Activated naive CD4-positive, alpha-beta T cell treated with anti-CD3 and anti-CD28 coated beads, Interleukin-2, amount 10 ng/mL, durations not matched to agents 7 days and 5 days (primary cell): ENCODE data around the gene PPM1L.

Experiments
- CTCF ChIA-PET: fragments of 350-600 bp; sonication (Branson Sonifier 250); formaldehyde crosslinking; loops from one replicate; lab custom pipeline; 2021; ENCODE audit warnings: antibody characterized with exemption; lab: Charles Lee
- DNase-seq: peaks from one replicate; pipeline ENCODE4 v3.0.0-alpha.2; 2020
- H3K27ac Mint-ChIP-seq: one replicate; pipeline ENCODE4 v1.8.0; 2021; ENCODE audit warnings: mild to moderate bottlenecking, moderate library complexity, mixed read lengths
- H3K27me3 Mint-ChIP-seq: one replicate; pipeline ENCODE4 v1.8.0; 2021; ENCODE audit warnings: mild to moderate bottlenecking, mixed read lengths
- H3K36me3 Mint-ChIP-seq: one replicate; pipeline ENCODE4 v1.8.0; 2021; ENCODE audit warnings: mixed read lengths
- H3K4me1 Mint-ChIP-seq: one replicate; pipeline ENCODE4 v1.8.0; 2021; ENCODE audit warnings: mixed read lengths
- H3K4me3 Mint-ChIP-seq: one replicate; pipeline ENCODE4 v1.8.0; 2021; ENCODE audit warnings: mild to moderate bottlenecking, moderate library complexity, mixed read lengths
- H3K9me3 Mint-ChIP-seq: one replicate; pipeline ENCODE4 v1.8.0; 2021; ENCODE audit warnings: mixed read lengths

Gene PPM1L

DNA sequence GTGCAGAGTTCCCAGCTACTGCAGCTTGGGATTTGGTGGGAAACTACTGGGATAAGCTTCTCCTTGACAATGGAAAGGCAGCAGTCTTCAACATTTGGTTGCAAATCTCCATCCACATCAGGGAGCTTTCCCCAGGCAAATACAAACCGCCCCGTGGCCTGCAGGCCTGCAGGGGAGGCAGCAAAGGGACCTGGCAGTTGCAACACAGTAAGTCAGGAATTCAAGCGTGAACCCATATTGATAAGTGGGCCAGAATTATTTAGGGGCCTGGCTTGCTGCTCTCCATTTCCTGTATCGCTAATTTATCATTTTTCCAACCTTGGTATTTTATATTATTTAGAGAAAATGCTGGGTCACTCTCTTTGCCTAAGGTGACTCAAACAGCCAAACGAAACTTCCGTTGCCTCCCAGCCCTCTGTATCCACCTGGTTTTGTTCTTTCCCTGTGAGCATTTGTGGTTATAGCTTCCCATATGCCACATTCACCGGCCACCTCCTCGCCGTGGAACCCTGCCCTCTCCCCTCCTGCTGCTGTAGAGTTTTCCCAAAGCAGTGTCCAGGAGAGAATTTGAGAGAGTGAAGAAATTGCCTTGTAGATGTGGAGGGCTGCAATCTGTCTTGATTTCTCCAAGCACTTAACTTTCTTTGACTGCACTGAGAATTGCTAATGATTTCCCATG is 314.4 kb downstream of the PPM1L start:
- Mint-ChIP-seq H3K4me1 (peaks cover 66% of the 10 kb centered on the region), H3K27ac (no peak overlapping the region), H3K36me3 (peaks cover 2% of the 10 kb centered on the region), H3K9me3 (no peaks in the 10 kb centered on the region), H3K4me3 (no peak overlapping the region), H3K27me3 (no peaks in the 10 kb centered on the region)
- DNase-seq: no peak
- CTCF ChIA-PET: no interaction called here

DNA sequence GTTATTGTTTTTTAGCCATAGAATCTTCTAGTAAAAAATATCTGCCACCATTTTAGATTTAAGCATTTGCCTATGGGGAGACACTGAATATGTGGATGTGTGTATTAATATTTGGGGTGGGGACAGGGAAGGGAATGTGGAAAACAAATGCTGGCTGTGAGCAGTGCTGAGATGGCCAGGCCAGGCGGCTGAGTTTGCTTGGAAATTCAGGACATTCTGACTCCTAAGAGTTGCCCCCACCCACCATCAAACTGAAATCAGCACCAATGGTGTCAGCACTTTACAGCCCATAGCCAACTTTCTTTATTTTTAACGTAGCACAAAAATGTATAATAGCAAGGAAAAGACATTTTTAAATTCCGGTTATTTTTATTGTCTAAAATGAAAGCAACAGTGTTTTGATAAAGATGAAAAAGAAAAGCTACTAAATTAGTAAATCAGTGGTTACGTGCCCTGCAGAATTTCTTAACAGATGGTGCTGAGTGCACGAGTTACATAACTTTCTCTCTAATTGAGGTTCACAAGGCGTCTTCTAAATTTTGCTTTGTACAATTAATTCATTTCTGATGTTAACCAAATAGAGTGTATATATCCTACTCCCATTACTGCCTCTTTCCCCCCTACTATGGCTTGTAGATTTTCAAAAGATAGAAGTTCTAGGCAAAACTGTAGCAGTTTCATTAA is 315.1 kb downstream of the PPM1L start:
- no peaks in the 10 kb centered on the region for H3K9me3 Mint-ChIP-seq
- CTCF ChIA-PET: interaction anchor here (1.2 kb wide), 1 partner anchor 25 kb away, joined by 3 read pairs; no protein-coding TSS in a partner anchor
- DNase-seq: no peak
- no peaks in the 10 kb centered on the region for H3K27me3 Mint-ChIP-seq
- peaks cover 2% of the 10 kb centered on the region for H3K36me3 Mint-ChIP-seq
- no peak overlapping the region for H3K4me3 Mint-ChIP-seq
- H3K27ac Mint-ChIP-seq: no peak overlapping the region
- peaks cover 66% of the 10 kb centered on the region for H3K4me1 Mint-ChIP-seq

DNA sequence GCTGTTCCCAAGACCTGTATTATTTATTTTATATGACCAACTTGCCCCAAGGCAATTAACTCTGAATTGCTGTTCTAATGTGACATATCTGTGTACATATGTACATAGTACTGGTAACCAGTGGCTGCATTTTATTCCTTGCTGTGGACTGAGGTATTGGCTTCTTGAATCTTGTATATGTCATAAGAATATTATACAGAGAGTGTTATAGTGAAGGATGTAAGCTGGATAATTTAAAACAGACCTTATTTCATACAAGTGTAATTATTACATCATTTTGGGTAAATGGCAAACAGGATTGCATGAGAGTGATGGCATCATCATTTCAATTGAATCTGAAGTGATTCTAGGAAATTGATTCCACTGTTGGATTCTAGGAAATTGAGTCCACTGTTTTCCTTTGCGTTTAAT is 316.2 kb downstream of the PPM1L start:
- Mint-ChIP-seq H3K4me3 (no peak overlapping the region), H3K4me1 (peaks cover 65% of the 10 kb centered on the region), H3K27me3 (peaks cover 2% of the 10 kb centered on the region), H3K27ac (peak overlapping the region; percentile 78), H3K9me3 (no peaks in the 10 kb centered on the region), H3K36me3 (peaks cover 2% of the 10 kb centered on the region)
- no peak for DNase-seq
- CTCF ChIA-PET: interaction anchor here (1.2 kb wide), 1 partner anchor 24 kb away, joined by 3 read pairs; no protein-coding TSS in a partner anchor

DNA sequence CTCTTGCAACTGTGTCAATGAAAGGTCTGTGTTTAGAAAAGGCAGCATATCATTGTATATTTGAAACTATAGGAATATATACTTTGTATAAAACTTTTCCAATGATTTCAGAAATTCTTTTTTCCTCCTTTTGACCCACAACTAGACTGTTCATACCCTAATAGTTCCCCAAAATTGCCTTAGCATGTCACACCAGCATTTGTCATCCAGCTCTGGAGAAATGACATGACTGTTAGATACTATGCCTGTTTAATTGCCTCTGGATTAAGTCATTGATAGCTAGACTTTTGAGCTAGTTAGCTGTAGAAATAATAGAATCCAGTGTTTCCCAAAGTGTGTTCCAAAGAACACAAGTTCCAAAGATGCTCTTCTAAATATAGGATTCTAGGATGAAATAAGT is 316.7 kb downstream of the PPM1L start:
- Mint-ChIP-seq H3K27ac (peak overlapping the region; percentile 78), H3K27me3 (peaks cover 3% of the 10 kb centered on the region), H3K9me3 (no peaks in the 10 kb centered on the region), H3K4me3 (no peak overlapping the region), H3K36me3 (peaks cover 2% of the 10 kb centered on the region), H3K4me1 (peaks cover 65% of the 10 kb centered on the region)
- DNase-seq: no peak
- CTCF ChIA-PET: no interaction called here

DNA sequence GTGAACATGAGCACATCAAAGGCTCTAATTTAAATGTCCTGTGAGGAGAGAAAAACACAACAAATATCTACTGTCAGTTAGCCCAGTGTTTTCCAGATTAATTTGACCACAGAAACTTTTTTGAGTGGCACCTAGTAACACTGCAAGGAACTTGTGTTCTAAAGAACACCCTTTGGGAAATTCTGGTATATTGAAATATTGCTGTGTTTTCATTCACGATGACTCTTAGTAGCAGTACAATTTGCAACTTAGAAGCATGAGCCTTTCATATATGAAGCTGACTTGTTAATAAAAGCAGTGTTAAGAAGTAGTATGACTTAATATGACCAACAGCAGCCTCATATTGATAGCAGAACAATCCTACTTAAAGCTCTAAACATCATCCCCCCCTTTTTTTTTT is 317.1 kb downstream of the PPM1L start:
- H3K36me3 Mint-ChIP-seq: peaks cover 2% of the 10 kb centered on the region

DNA sequence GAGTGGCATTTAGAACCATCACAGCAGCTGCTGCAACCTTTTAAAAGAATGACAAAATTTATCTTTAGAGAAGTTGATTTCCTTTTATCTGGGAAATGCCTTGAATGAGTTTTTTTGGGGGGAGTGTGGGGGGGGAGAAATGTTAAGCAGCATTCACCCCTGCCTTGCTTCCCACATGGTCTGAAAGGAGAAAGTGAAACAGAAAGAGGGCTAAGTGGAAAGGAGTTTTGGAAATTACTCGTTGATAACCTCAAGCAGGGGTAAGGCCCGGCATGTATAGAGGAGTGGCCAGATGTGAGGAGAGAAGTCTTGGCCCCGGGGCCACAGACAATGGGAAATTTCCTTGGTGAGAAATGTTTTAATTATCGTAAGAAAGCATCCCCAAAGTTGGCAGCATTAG is 325.6 kb downstream of the PPM1L start:
- Mint-ChIP-seq H3K27me3 (peaks cover 10% of the 10 kb centered on the region), H3K27ac (peak overlapping the region; percentile 55), H3K9me3 (no peaks in the 10 kb centered on the region), H3K4me3 (no peak overlapping the region), H3K36me3 (peaks cover 12% of the 10 kb centered on the region), H3K4me1 (peaks cover 31% of the 10 kb centered on the region)
- CTCF ChIA-PET: interaction anchor here (1.2 kb wide), 1 partner anchor 20 kb away, joined by 5 read pairs; no protein-coding TSS in a partner anchor
- no peak for DNase-seq

More for the DNA sequence above, 317.1 kb downstream of the PPM1L start:
- Mint-ChIP-seq H3K27ac (no peak overlapping the region), H3K9me3 (no peaks in the 10 kb centered on the region), H3K4me1 (peaks cover 66% of the 10 kb centered on the region), H3K27me3 (peaks cover 3% of the 10 kb centered on the region), H3K4me3 (no peak overlapping the region)
- no peak for DNase-seq
- CTCF ChIA-PET: no interaction called here

DNA sequence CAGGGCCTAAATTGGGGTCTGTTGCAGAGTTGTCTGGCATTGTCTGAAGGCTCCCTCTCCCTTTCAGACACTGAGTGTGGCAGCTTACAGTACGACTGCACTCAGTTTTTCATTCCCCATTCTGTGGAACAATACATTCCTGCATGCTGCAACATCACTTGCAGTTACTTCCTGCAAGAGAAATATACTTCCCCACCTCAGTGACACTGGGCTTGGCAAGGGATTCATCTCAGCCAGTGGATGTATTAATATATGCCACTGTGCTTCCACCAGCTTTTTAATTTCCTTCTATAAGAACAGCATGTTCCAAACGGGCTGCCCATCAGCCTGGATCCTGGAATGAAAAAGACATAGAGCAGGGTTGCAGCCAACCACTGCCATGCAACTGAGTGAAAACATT is 326.0 kb downstream of the PPM1L start:
- H3K27ac Mint-ChIP-seq: no peak overlapping the region
- peaks cover 12% of the 10 kb centered on the region for H3K36me3 Mint-ChIP-seq
- no peak overlapping the region for H3K4me3 Mint-ChIP-seq
- CTCF ChIA-PET: interaction anchor here (1.2 kb wide), 1 partner anchor 19 kb away, joined by 5 read pairs; no protein-coding TSS in a partner anchor
- H3K27me3 Mint-ChIP-seq: peaks cover 9% of the 10 kb centered on the region
- no peak for DNase-seq
- H3K4me1 Mint-ChIP-seq: peaks cover 31% of the 10 kb centered on the region
- H3K9me3 Mint-ChIP-seq: no peaks in the 10 kb centered on the region

DNA sequence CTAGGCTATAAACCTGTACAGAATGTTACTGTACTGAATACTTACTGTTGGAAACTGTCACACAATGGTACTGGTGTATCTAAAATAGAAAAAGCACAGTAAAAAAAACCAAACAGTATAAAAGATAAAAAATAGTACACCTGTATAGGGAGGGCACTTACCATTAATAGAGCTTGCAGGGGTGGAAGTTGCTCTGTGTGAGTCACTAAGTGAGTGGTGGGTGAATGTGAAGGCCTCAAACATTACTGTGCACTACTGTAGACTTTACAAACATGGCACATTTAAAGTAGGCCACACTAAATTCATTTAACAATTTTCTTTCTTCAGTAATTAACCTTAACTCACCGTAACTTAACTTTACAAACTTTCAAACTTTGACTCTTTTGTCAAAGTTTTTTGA is 327.1 kb downstream of the PPM1L start:
- H3K27me3 Mint-ChIP-seq: peaks cover 6% of the 10 kb centered on the region
- H3K27ac Mint-ChIP-seq: no peak overlapping the region
- no peaks in the 10 kb centered on the region for H3K9me3 Mint-ChIP-seq
- peaks cover 20% of the 10 kb centered on the region for H3K4me1 Mint-ChIP-seq
- peaks cover 12% of the 10 kb centered on the region for H3K36me3 Mint-ChIP-seq
- no peak overlapping the region for H3K4me3 Mint-ChIP-seq
- CTCF ChIA-PET: no interaction called here
- no peak for DNase-seq

DNA sequence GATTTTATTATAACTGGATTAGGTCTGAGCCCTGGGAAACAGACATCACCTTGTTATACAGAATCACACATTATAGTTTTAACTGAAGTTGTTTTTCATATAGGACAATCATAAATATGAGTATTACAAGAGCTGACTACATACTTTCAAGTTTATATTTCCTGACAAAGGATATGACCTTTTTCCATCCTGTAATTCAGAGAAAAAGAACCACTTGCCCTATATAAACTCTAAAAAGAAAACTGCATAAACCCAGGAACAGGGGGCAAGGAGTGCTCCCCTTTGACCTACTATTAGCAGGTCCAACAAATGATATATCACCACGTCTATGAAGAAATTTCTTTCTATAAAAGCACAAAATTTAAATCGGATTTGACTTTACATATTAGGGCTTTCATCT is 328.2 kb downstream of the PPM1L start:
- H3K27me3 Mint-ChIP-seq: peaks cover 6% of the 10 kb centered on the region
- no peak overlapping the region for H3K27ac Mint-ChIP-seq
- H3K9me3 Mint-ChIP-seq: no peaks in the 10 kb centered on the region
- peaks cover 17% of the 10 kb centered on the region for H3K4me1 Mint-ChIP-seq
- no peak overlapping the region for H3K4me3 Mint-ChIP-seq
- peaks cover 12% of the 10 kb centered on the region for H3K36me3 Mint-ChIP-seq
- CTCF ChIA-PET: interaction anchor here (0.7 kb wide), 1 partner anchor 13 kb away, joined by 3 read pairs; no protein-coding TSS in a partner anchor
- DNase-seq: no peak

DNA sequence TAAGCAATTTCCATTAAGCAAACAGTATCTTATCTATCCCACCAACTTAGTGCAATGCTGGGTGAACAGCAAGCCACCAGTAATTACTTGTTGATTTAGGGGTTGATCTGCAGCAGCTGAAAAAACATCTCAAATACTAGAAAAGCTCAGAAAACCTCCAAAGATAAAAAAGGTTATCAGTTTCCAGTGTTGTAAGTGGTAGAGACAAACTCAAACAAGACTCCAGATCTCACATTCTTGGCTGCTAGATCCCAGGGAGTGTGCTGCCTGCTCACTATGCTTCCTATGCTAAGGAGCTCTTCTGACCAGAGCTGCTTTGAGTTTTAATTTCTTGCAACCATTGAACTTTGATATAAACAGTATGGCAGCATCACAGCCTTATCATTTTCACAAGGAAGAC is 337.9 kb downstream of the PPM1L start:
- peaks cover 2% of the 10 kb centered on the region for H3K36me3 Mint-ChIP-seq
- H3K27me3 Mint-ChIP-seq: no peaks in the 10 kb centered on the region
- no peaks in the 10 kb centered on the region for H3K9me3 Mint-ChIP-seq
- CTCF ChIA-PET: no interaction called here
- H3K4me1 Mint-ChIP-seq: no peaks in the 10 kb centered on the region
- no peak for DNase-seq
- no peak overlapping the region for H3K4me3 Mint-ChIP-seq
- no peak overlapping the region for H3K27ac Mint-ChIP-seq

DNA sequence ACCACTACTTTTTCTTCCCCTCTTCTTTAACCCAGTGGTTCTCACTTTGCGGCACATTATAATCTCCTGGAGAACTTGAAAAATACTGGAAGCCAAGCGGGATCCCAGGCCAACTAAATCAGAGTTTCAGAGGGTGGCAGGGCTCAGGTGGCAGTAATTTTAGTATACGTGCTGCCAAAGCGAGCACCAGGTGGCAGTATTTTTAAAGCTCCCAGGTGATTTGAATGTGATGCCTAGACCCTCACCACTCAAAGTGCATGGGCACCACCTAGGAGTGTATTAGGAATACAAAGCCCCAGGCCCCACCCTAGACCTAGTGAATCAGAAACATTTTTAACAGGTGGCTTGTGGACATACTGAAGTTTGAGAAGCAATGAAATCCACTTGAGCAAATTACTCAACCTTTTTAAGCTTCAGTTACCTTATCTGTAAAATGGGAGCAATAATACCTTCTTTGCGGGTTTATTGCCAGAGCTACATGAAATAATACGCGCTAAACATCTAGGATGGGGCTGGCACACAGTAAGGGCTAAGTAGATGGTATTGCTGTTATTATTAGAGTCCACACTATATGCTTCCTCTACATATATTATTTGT is 340.8 kb downstream of the PPM1L start:
- H3K27ac Mint-ChIP-seq: no peak overlapping the region
- DNase-seq: peak; percentile 51

DNA sequence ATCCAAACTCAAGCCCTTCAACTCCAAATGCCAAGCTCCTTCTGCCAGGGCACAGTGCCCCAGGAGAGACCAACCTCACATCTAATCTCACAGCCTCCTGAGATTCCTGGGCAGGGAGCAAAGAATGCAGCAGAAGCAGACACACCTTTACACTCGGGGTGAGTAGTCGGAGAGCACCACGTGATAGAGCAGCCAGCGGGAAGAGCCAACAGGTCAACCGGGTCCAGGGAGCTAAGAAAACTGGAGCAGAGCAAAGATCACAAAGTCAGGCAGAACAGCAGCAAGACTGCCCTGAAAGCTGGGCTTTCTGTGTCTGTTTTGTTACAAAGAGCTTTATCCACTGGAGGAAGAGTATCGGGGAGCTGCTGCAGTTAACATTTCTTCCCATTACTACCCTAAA is 345.0 kb downstream of the PPM1L start:
- Mint-ChIP-seq H3K27ac (no peak overlapping the region), H3K36me3 (peaks cover 3% of the 10 kb centered on the region), H3K4me1 (peaks cover 12% of the 10 kb centered on the region), H3K9me3 (no peaks in the 10 kb centered on the region), H3K27me3 (peaks cover 38% of the 10 kb centered on the region), H3K4me3 (no peak overlapping the region)
- DNase-seq: no peak
- CTCF ChIA-PET: interaction anchor here (1.0 kb wide), 1 partner anchor 19 kb away, joined by 5 read pairs; no protein-coding TSS in a partner anchor

More for the DNA sequence above, 340.8 kb downstream of the PPM1L start:
- H3K4me1 Mint-ChIP-seq: no peaks in the 10 kb centered on the region
- H3K27me3 Mint-ChIP-seq: peaks cover 8% of the 10 kb centered on the region
- no peaks in the 10 kb centered on the region for H3K36me3 Mint-ChIP-seq
- CTCF ChIA-PET: interaction anchor here (0.7 to 2.6 kb wide), 9 partner anchors 8 to 178 kb away, joined by 3 to 12 read pairs (median 4); partner anchors contain the start of gene B3GALNT1
- no peaks in the 10 kb centered on the region for H3K9me3 Mint-ChIP-seq
- no peak overlapping the region for H3K4me3 Mint-ChIP-seq

DNA sequence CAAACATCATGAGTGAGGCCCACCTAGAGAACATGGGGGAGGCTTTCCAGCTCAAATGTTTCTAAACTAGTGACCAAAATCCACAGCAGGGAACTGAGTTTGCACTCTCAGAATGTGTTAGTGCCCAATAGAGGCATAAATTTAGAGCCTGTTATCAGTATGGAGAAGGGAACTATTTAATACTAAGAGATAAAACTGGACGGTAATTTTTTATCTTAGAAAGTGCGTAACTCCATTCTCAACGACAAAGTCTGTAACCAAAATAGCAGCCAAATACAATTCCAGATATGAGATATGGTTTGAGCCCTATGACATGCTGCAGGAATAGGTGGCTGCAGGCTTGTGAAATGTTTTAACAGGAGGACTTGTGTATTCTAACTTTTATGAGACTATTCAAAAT is 345.6 kb downstream of the PPM1L start:
- H3K27ac Mint-ChIP-seq: no peak overlapping the region
- H3K36me3 Mint-ChIP-seq: peaks cover 3% of the 10 kb centered on the region
- peaks cover 38% of the 10 kb centered on the region for H3K27me3 Mint-ChIP-seq
- peaks cover 12% of the 10 kb centered on the region for H3K4me1 Mint-ChIP-seq
- no peak overlapping the region for H3K4me3 Mint-ChIP-seq
- CTCF ChIA-PET: interaction anchor here (1.0 kb wide), 1 partner anchor 19 kb away, joined by 5 read pairs; no protein-coding TSS in a partner anchor
- H3K9me3 Mint-ChIP-seq: no peaks in the 10 kb centered on the region
- DNase-seq: no peak

DNA sequence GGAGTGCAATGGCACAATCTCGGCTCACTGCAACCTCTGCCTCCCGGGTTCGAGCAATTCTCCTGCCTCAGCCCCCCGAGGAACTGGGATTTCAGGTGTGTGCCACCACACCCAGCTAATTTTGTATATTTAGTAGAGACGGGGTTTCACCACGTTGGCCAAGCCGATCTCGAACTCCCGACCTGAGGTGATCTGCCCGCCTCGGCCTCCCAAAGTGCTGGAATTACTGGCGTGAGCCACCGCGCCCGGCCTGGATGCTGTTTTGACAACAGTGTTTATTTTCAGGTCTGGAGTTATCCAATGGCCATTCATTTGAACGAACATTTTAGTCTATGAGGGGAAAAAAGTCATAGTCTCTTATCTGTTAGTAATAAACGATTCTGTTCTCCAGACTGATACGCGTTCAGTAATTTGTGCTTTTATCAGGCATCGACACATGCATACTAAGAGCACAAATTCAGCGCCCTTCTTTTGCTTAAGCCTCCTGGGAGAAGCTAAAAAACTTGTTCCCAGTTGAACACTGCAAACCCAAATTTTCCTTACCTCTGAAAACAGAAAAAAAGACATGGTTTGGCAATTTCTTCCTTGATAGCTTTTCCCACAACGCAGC is 347.9 kb downstream of the PPM1L start:
- Mint-ChIP-seq H3K9me3 (no peaks in the 10 kb centered on the region), H3K27ac (no peak overlapping the region), H3K36me3 (peaks cover 3% of the 10 kb centered on the region), H3K27me3 (peaks cover 44% of the 10 kb centered on the region), H3K4me1 (peaks cover 17% of the 10 kb centered on the region), H3K4me3 (peak overlapping the region; percentile 63)
- CTCF ChIA-PET: no interaction called here
- DNase-seq: no peak
